K562 (cell line): Measurements from ENCODE around the gene MOSPD3. TPM values are rescaled to one million over a fixed set of nuclear protein-coding genes. Genes with fewer than 3 reads are reported as not detected.

ENCODE experiments used
- ATAC-seq: fragments of 200-7000 bp; cut with Tn5 transposase; 3 replicates; pipeline ENCODE4 v1.9.1; 2020; ENCODE audit warnings: moderate library complexity
- BruUV-seq: library from RNA; stranded (reverse); fragments of 400-500 nt; replicated peaks from 2 replicates; lab custom pipeline; 2021; lab: Mats Ljungman, UMichigan
- CTCF ChIA-PET: fragments of 300-600 bp; formaldehyde crosslinking; extraction: SDS; loops from one replicate; lab custom pipeline; 2021; ENCODE audit warnings: low intra/inter-chr PET ratio; lab: Yijun Ruan, JAX
- POLR2A ChIA-PET: fragments of 300-600, 350-650 bp; sonication (Branson Sonifier 250); formaldehyde crosslinking; extraction: SDS; loops from one replicate; lab custom pipeline; 2021; ENCODE audit warnings: antibody characterized with exemption, inconsistent platforms; lab: Yijun Ruan, JAX
- DNase-seq, 4 experiments: peaks; one replicate each; pipeline versions ENCODE4 v3.0.0 to v3.0.0-alpha.2; 2011 to 2018; ENCODE audit warnings: low spot score in 3 of 4, mixed read lengths in 3 of 4; ENCODE audit errors: extremely low read depth in 1 of 4
- FAIRE-seq: peaks from 2 replicates; lab custom pipeline; 2011; peaks lifted over from hg19 to GRCh38; lab: Jason Lieb, UNC
- H2AFZ ChIP-seq: 2 replicates; pipeline ENCODE4 v1.6.0; 2011; ENCODE audit warnings: low read depth, low read length, control low read depth, inconsistent platforms
- H3K27ac ChIP-seq: fragments of 200-600 bp; 3 replicates; pipeline ENCODE4 v1.8.0; 2011; ENCODE audit warnings: low read depth, mild to moderate bottlenecking, control low read depth, inconsistent platforms, low read length, moderate library complexity, mixed read lengths; ENCODE audit errors: extremely low read depth
- H3K27me3 ChIP-seq, 2 experiments: fragments of 300-600 bp in 1 of 2; 2 replicates in 1 of 2; 3 replicates in 1 of 2; pipeline versions ENCODE4 v1.6.0 to v1.8.0; 2011; ENCODE audit warnings: inconsistent platforms in 2 of 2, low read length in 2 of 2, mild to moderate bottlenecking in 1 of 2, mixed read lengths in 1 of 2, moderate library complexity in 1 of 2; ENCODE audit not compliant: control insufficient read depth in 2 of 2, insufficient read depth in 2 of 2
- H3K36me3 ChIP-seq: fragments of 300-600 bp; 3 replicates; pipeline ENCODE4 v1.8.0; 2011; ENCODE audit warnings: mild to moderate bottlenecking, low read length, inconsistent platforms; ENCODE audit not compliant: control insufficient read depth, insufficient read depth
- H3K4me1 ChIP-seq, 2 experiments: fragments of 200-600 bp in 1 of 2; replicated peaks in 1 of 2; 2 replicates in 1 of 2; 3 replicates in 1 of 2; pipeline versions ENCODE4 v1.5.1 to v1.8.0; 2011; ENCODE audit warnings: inconsistent platforms in 2 of 2, low read length in 2 of 2, mild to moderate bottlenecking in 1 of 2, mixed read lengths in 1 of 2, moderate library complexity in 1 of 2; ENCODE audit not compliant: control insufficient read depth in 2 of 2, insufficient read depth in 2 of 2
- H3K4me2 ChIP-seq: 2 replicates; pipeline ENCODE4 v1.6.1; 2011; ENCODE audit warnings: low read length, control low read depth, inconsistent platforms, mixed read lengths; ENCODE audit not compliant: insufficient read depth
- H3K4me3 ChIP-seq: fragments of 200-600 bp; sonication (generic), shearing (Covaris generic); 2 replicates; pipeline ENCODE4 v1.5.1; 2016; ENCODE audit warnings: control low read depth, inconsistent platforms
- H3K79me2 ChIP-seq: fragments of 200-600 bp; 3 replicates; pipeline ENCODE4 v1.8.0; 2011; ENCODE audit warnings: low read length, inconsistent platforms; ENCODE audit not compliant: control insufficient read depth, insufficient read depth
- H3K9ac ChIP-seq, 2 experiments: 2 replicates each; pipeline versions ENCODE4 v1.6.0 to v1.6.1; 2011; ENCODE audit warnings: low read depth in 2 of 2, low read length in 2 of 2, control low read depth in 1 of 2, inconsistent platforms in 1 of 2, mild to moderate bottlenecking in 1 of 2, mixed read lengths in 1 of 2; ENCODE audit not compliant: insufficient read depth in 1 of 2
- H3K9me1 ChIP-seq: one replicate; pipeline ENCODE4 v1.6.0; 2011; ENCODE audit warnings: inconsistent platforms, mild to moderate bottlenecking, low read length, moderate library complexity; ENCODE audit not compliant: control insufficient read depth, insufficient read depth
- H3K9me3 ChIP-seq: replicated peaks from 2 replicates; pipeline ENCODE4 v1.5.1; 2011; ENCODE audit warnings: low read depth, low read length, inconsistent platforms; ENCODE audit not compliant: control insufficient read depth, insufficient read depth
- H4K20me1 ChIP-seq: replicated peaks from 2 replicates; pipeline ENCODE4 v1.6.1; 2011; ENCODE audit warnings: low read length, inconsistent platforms, mixed read lengths; ENCODE audit not compliant: control insufficient read depth, insufficient read depth
- CCNT2 ChIP-seq: IDR thresholded peaks from 2 replicates; pipeline ENCODE4 v1.6.1; 2011; ENCODE audit warnings: borderline replicate concordance, low read depth, mild to moderate bottlenecking, moderate library complexity, mixed read lengths, low read length; ENCODE audit not compliant: insufficient read length; ENCODE audit errors: extremely low read depth
- HIVEP1 ChIP-seq: fragments of 250-450 bp; sonication (Bioruptor Pico); IDR thresholded peaks from 2 replicates; pipeline ENCODE4 v1.4.0; 2020; ENCODE audit warnings: mild to moderate bottlenecking
- HMG20B ChIP-seq: fragments of 250-450 bp; sonication (Bioruptor Pico); IDR thresholded peaks from 2 replicates; pipeline ENCODE4 v1.5.0; 2021; ENCODE audit warnings: mild to moderate bottlenecking
- HNRNPL ChIP-seq: fragments of 200-400 bp; formaldehyde crosslinking; IDR thresholded peaks from 2 replicates; pipeline ENCODE4 v1.6.1; 2017; ENCODE audit warnings: low read depth, mild to moderate bottlenecking, low read length
- MLX ChIP-seq, 2 experiments: fragments of 450-650 bp in 1 of 2; sonication (generic) in 1 of 2; formaldehyde crosslinking; conservative IDR thresholded peaks; 2 replicates each; pipeline versions ENCODE4 v1.4.0 to v1.8.1; 2020 to 2022; ENCODE audit warnings: mild to moderate bottlenecking in 1 of 2, missing genetic modification reagents in 1 of 2
- NFE2L1 ChIP-seq: fragments of 450-650 bp; IDR thresholded peaks from 2 replicates; pipeline ENCODE4 v1.6.1; 2016; ENCODE audit warnings: missing genetic modification characterization, low read depth, mild to moderate bottlenecking, missing compliant biosample characterization, moderate library complexity, borderline replicate concordance
- PHF21A ChIP-seq: fragments of 450-650 bp; IDR thresholded peaks from 2 replicates; pipeline ENCODE4 v1.6.1; 2017; ENCODE audit warnings: low read depth, borderline replicate concordance
- PYGO2 ChIP-seq: fragments of 450-650 bp; IDR thresholded peaks from 2 replicates; pipeline ENCODE4 v1.6.1; 2016; ENCODE audit warnings: mild to moderate bottlenecking, missing genetic modification characterization, moderate library complexity, missing compliant biosample characterization
- RBFOX2 ChIP-seq: fragments of 200-400 bp; formaldehyde crosslinking; IDR thresholded peaks from 2 replicates; pipeline ENCODE4 v1.6.1; 2017; ENCODE audit warnings: low read depth, mild to moderate bottlenecking, low read length, moderate library complexity
- TCFL5 ChIP-seq: fragments of 250-450 bp; sonication (Bioruptor Pico); conservative IDR thresholded peaks from 2 replicates; pipeline ENCODE4 v1.6.1; 2021; ENCODE audit warnings: mild to moderate bottlenecking, moderate library complexity, matching md5 sums
- ZBTB33 ChIP-seq: sonication (generic); formaldehyde crosslinking; IDR thresholded peaks from 2 replicates; pipeline ENCODE4 v1.8.1; 2023; ENCODE audit warnings: mild to moderate bottlenecking, missing genetic modification reagents
- ZNF263 ChIP-seq: sonication (generic); formaldehyde crosslinking; IDR thresholded peaks from 2 replicates; pipeline ENCODE4 v1.8.0; 2022; ENCODE audit warnings: mild to moderate bottlenecking, missing genetic modification reagents, borderline replicate concordance
- ZNF444 ChIP-seq: fragments of 250-450 bp; sonication (Bioruptor Pico); IDR thresholded peaks from 2 replicates; pipeline ENCODE4 v1.4.0; 2020; ENCODE audit warnings: mild to moderate bottlenecking, moderate library complexity
- ZNF766 ChIP-seq: fragments of 200-800 bp; sonication (Bioruptor generic); conservative IDR thresholded peaks from 2 replicates; pipeline ENCODE4 v1.6.1; 2016; ENCODE audit warnings: missing genetic modification characterization, missing compliant biosample characterization
- WGBS: fragments of 100-300 bp; shearing (Covaris generic); methylation state at CpG from one replicate; pipeline ENCODE4 v1.1.6; 2016; ENCODE audit warnings: low coverage, mixed read lengths; ENCODE audit not compliant: insufficient coverage; ENCODE audit errors: missing lambda C conversion rate; 5-methylcytosine and 5-hydroxymethylcytosine counted together
- in situ Hi-C: fragments of 300-500 bp; cut with MboI; formaldehyde crosslinking; loops from 4 replicates; pipeline ENCODE4 v1.15.0; 2018; ENCODE audit warnings: inconsistent platforms, mixed read lengths
- intact Hi-C: fragments of 100-400 bp; cut with micrococcal nuclease; formaldehyde crosslinking; loops from 2 replicates; pipeline ENCODE4 v1.14.2; 2022
- polyA plus RNA-seq, 8 experiments: library from polyadenylated mRNA; depleted of rRNA in 4 of 8; stranded (reverse) in 5 of 8; unstranded in 3 of 8; fragments of >200 nt; fragmentation: Nextera tagmentation in 2 of 8; fragmentation: Illumina TruSeq in 1 of 8; extraction: Ambion mirVana in 2 of 8; extraction: Trizol in 1 of 8; gene quantifications; 2 replicates each; pipeline versions ENCODE4 v1.2.1 to v1.2.3, GENCODE V29; 2011 to 2014; ENCODE audit warnings: inconsistent platforms in 1 of 8, missing spikeins in 1 of 8
- total RNA-seq, 7 experiments: library from RNA; depleted of rRNA in 6 of 7; stranded (reverse); fragments of >200 nt in 6 of 7; fragmentation: Illumina TruSeq in 2 of 7; extraction: Trizol in 2 of 7; gene quantifications; 2 replicates each; pipeline versions ENCODE4 v1.2.1 to v1.2.3, GENCODE V29; 2011 to 2021; ENCODE audit warnings: low replicate concordance in 1 of 7

The MOSPD3 gene
- total and polyA plus RNA-seq, 9 of the 15 experiments (the other 6 are each of a cell fraction or from before 2014, with no cell fraction given): 1.4 to 32.1 (median 7.3) TPM

DNA sequence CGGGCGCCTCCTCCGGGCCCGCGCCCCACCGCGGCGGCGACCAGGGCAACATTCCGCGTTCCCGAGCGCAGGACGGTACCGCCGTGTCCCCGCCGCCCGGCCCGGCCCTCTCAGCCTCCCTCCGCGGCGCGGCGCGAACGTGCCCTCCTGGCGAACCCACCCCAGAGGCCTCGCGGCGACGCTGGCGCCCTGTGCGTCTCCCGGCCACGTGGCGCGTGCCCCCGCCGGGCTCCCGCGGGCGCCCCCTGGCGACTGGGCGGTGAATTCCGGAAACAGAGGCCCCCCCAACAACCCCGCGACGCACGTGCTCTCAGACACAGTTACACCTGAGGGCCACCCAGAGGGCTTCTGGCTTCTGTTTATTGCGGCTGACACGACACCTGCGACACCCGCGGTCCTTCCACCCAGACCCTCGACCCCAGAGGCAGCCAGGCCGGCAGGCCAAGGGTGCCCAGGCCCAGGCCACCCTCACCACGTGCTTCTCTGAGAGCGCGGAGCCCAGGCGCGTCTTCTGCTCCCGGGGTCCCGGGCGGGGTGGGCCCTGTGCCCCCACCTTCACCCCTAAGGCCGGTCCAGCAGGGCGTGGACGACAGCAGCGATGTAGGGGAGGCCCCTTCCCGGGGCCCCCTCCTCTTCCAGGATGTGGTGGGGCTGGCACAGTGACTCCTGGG, 38.5 kb upstream of the MOSPD3 start, which contains the start of gene SAP25:
TSS of gene SAP25 (minus strand) at position 210 of the 671 bp plus-strand sequence. CDS start at position 52, 158 bp downstream.
- H2AFZ ChIP-seq: no peak within 1 kb of the TSS
- H3K4me1 ChIP-seq: peaks cover 2 to 87% of the 10 kb centered on the region in 2 experiments; a peak in 4 of 5 replicates
- POLR2A ChIA-PET: interaction anchor here (0.6 to 1.7 kb wide), 2 partner anchors 12 to 96 kb away, joined by 3 to 14 read pairs; partner anchors contain the start of genes FBXO24 and LRCH4
- no peaks in the 10 kb centered on the region for H3K9me3 ChIP-seq
- no peak within 1 kb of the TSS for H3K4me2 ChIP-seq
- H3K9me1 ChIP-seq: peaks cover 7% of the 10 kb centered on the region
- H3K9ac ChIP-seq: peak within 1 kb of the TSS in 1 of 2 experiments; percentile 65; a peak in 1 of 4 replicates
- intact Hi-C loops: no loop called here
- H3K36me3 ChIP-seq: peaks cover 52% of the 10 kb centered on the region; the same call in 1 of the 3 replicates
- BruUV-seq: TSS peak; percentile 27
- no peak for ATAC-seq
- H3K27ac ChIP-seq: no peak within 1 kb of the TSS
- TF ChIP-seq ZNF766 (CRISPR knock-in tag) (no peak), PHF21A (no peak), ZNF263 (CRISPR knock-in tag) (no peak), ZBTB33 (CRISPR knock-in tag) (peak; percentile 72; the same call in 1 of the 2 replicates), ZNF444 (no peak), HIVEP1 (CRISPR knock-in tag) (no peak), PYGO2 (tag) (no peak), NFE2L1 (tag) (no peak), HMG20B (CRISPR knock-in tag) (no peak), HNRNPL (peak; percentile 42; the same call in 1 of the 2 replicates), MLX (CRISPR knock-in tag; conservative IDR thresholded peaks at IDR 0.05) (no peak), TCFL5 (CRISPR knock-in tag) (no peak), CCNT2 (peak; percentile 16), RBFOX2 (peak; percentile 56)
- WGBS: 94% methylated on average over 30 of the region's 70 CpGs
- no peak for DNase-seq
- no peak within 1 kb of the TSS for H3K4me3 ChIP-seq
- no peaks in the 10 kb centered on the region for H4K20me1 ChIP-seq
- CTCF ChIA-PET: no interaction called here
- no peak for FAIRE-seq
- in situ Hi-C loops: loop anchor here (25.0 kb wide), 1 partner anchor 112 kb away; the partner anchor contains the start of gene SPACDR
- H3K79me2 ChIP-seq: no peaks in the 10 kb centered on the region
- H3K27me3 ChIP-seq: no peaks in the 10 kb centered on the region
